Head of caudate nucleus (tissue), 42 donors: Measurements from ENCODE around the gene MGAT4A.
"Not testable (repeated sequence)": the region's sequence is repeated elsewhere in the genome, so short reads cannot be mapped to it uniquely, and the experiment has no call there.

Experiments used
- DNase-seq, 42 donors: peaks; one replicate each; pipeline versions ENCODE4 v3.0.0 to v3.0.0-alpha.2; 2020 to 2021; ENCODE audit warnings: mixed read lengths in 7 of 42
- intact Hi-C: fragments of 100-400 bp; cut with DNase I; formaldehyde crosslinking; loops from one replicate; pipeline ENCODE4 v1.15.0; 2022

MGAT4A gene

DNA sequence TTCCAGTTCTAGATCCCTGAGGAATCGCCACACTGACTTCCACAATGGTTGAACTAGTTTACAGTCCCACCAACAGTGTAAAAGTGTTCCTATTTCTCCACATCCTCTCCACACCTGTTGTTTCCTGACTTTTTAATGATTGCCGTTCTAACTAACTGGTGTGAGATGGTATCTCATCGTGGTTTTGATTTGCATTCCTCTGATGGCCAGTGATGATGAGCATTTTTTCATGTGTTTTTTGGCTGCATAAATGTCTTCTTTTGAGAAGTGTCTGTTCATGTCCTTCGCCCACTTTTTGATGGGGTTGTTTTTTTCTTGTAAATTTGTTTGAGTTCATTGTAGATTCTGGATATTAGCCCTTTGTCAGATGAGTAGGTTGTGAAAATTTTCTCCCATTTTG is 136.3 kb downstream of the MGAT4A start:
- intact Hi-C loops, DNase-seq: not testable (repeated sequence)

- intact Hi-C loops = no loop called here
These were observed 138.4 kb downstream of the MGAT4A start for GRCh38 chr2:98592565-98592964.

GRCh38 chr2:98589489-98589888 is 141.4 kb downstream of the MGAT4A start:
- peak in 5 of 42 donors; percentile 28 to 48 (median 34) for DNase-seq
- intact Hi-C loops = no loop called here

More at GRCh38 chr2:98592565-98592964, 138.4 kb downstream of the MGAT4A start:
- DNase-seq = no peak

- intact Hi-C loops = no loop called here
- peak in 2 of 42 donors; percentile 12 to 28 for DNase-seq
These were observed 142.0 kb downstream of the MGAT4A start for GRCh38 chr2:98588880-98589431.

DNA sequence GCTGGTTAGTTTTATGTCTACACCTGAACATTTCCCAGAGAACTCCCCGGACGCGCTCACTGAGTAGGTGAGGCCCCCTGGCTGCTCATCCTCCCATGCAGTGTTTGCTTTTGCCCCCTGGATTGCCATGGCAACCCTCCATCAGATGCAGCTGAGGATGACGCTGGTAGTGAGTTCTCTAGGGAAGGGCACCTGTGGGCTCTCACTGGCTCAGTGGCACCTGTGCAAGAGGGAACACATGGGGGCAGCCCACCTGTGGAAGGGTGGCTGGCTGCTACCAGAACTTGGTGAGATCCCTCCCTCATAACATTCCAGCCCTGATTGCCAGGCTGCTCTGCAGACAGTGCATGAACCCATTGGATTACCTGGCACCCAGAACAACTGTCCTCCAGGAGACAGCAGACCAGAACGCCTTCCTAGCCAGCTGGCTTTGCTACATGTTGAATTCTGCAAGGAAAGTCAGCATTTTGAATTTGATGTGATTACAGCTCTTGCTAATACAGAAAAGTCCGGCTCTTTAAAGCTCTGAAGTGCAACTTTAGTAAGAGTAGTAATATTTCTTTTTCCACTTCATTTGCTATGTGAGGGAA is 144.3 kb downstream of the MGAT4A start:
- intact Hi-C loops = no loop called here
- peak in 8 of 42 donors; percentile 14 to 44 (median 26) for DNase-seq

DNA sequence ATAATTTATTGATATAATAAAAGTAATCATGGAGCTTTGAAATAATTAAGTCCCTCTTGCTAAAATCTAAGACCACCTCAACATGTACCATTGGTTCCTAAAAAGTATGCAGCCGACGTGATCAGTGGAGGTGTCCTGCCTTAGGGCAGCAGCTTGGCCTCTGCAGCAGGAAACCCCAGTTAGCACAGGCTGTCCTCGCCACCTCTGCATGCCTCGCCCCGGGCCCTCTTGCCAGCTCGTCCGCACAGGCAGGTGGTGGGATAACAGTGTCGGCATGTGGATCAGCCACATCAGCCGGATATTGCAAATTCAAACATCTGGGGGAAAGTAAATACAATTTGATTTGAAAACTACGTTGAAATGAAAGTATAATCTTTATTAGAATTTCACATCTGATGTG is 145.5 kb downstream of the MGAT4A start:
- DNase-seq = peak in 3 of 42 donors; percentile 3 to 39 (median 13)
- intact Hi-C loops = no loop called here

GRCh38 chr2:98583816-98584618 is 146.9 kb downstream of the MGAT4A start:
- intact Hi-C loops = no loop called here
- peak in 2 of 42 donors; percentile 7 to 15 for DNase-seq

- peak in 2 of 42 donors; percentile 7 to 25 for DNase-seq
These were observed 147.7 kb downstream of the MGAT4A start for GRCh38 chr2:98583276-98583675.

DNA sequence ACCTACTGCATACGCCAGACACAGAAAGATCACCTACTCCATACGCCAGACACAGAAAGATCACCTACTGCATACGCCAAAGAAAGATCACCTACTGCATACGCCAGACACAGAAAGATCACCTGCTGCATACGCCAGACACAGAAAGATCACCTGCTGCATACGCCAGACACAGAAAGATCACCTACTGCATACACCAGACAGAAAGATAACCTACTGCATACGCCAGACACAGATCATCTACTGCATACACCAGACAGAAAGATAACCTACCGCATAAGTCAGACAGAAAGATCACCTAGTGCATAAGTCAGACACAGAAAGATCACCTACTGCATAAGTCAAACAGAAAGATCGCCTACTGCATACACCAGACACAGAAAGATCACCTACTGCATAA is 148.4 kb downstream of the MGAT4A start:
- intact Hi-C loops = no loop called here

More at GRCh38 chr2:98583276-98583675, 147.7 kb downstream of the MGAT4A start:
- intact Hi-C loops = no loop called here

DNA sequence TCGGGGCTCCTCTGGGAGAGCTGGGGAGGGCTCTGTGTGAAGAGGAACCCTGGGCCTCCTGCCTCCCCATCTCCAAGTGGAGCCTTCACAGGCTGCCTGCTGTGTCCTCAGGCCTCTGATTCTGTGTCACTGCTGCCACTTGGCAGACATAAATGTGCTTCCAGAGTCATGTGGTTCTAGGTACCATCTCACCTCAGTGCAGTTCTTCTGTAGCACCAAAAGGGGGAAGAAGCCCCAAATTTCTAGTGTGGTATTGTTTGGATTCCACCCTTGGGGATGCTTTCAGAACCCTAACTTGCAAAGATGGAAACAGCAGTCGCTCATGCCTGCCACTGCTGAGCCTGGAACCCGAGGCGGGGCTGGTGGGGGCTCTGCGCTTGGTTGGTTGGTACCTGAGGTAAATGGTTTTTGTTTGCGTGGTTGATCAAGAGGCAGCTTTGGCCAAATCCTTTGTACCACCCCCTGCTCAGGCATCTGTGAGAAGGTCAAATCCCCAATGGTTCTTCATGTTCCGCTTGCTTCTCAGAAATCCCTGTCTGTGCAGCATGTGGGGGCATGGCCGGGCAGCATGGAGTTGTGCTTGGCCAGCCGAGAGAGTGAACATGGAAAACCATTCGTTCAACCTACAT is 150.2 kb downstream of the MGAT4A start:
- peak in 2 of 42 donors; percentile 5 to 6 for DNase-seq
- intact Hi-C loops = no loop called here

More for the DNA sequence above, 148.4 kb downstream of the MGAT4A start:
- no peak for DNase-seq

DNA sequence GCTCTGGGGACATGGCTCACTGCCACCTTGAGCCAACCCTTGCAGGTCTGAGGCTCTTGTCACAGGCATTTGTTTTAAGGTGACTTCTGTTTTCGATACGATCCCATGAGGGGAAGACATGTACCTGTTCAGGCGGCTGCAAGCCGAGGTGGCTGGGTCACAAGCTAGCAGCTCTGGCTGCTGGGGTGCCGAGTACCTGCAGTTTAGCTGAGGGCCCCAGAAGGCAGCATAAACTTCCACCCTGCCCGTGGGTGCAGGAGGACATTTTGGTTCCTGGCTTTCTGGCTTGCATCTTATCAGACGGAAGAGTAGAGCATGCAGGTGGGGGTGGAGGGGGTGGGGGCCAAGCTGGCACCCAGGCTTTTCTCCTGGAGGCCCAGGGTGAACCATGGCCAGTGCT is 151.0 kb downstream of the MGAT4A start:
- intact Hi-C loops = no loop called here
- DNase-seq = peak in 4 of 42 donors; percentile 5 to 30 (median 23)

DNA sequence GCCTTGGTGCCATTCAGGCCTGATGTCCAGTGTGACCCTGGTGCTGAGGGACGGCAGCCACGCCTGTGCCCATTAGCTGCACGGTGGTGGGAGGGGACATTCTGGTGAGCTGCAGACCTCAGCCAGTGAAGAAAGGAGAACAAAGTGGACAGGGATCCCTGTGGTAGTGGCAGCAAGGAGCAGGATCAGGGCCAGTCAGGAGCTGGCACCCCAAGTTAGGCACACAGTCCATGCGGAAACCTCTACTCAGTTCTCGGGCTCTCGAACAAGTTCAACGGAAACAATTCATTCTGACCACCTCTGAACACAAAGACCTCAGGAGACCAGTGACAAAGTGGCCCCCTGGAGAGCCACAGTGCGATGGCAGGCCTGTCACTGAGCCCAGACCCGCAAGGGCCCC is 152.7 kb downstream of the MGAT4A start:
- peak in 2 of 42 donors; percentile 15 to 25 for DNase-seq
- intact Hi-C loops = no loop called here

DNA sequence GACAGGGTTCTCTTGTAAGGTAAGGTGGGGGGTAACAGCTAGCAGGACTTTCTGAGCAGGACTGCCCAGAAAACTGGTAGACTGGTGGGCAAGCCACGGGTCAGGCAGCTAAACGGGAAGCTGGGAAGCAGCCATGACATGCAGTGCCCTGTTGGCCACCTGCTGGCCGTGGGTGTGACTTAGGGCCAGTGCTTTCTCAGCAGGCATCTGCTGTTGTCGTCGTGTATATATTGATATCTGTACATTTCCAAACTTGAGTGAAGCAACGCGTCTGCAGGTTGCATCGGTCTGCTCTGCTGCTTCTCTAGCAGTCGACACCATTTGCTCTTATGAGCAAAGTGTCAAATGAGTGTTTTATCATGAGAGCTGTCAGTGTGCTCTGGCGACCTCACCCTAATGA is 153.6 kb downstream of the MGAT4A start:
- intact Hi-C loops = no loop called here
- peak in 1 of 42 donors; percentile 28 for DNase-seq

GRCh38 chr2:98576666-98577312 is 154.1 kb downstream of the MGAT4A start:
- intact Hi-C loops = no loop called here
- no peak for DNase-seq

- intact Hi-C loops = no loop called here
- peak in 1 of 42 donors; percentile 11 for DNase-seq
These were observed 157.5 kb downstream of the MGAT4A start for GRCh38 chr2:98573426-98573825.

DNA sequence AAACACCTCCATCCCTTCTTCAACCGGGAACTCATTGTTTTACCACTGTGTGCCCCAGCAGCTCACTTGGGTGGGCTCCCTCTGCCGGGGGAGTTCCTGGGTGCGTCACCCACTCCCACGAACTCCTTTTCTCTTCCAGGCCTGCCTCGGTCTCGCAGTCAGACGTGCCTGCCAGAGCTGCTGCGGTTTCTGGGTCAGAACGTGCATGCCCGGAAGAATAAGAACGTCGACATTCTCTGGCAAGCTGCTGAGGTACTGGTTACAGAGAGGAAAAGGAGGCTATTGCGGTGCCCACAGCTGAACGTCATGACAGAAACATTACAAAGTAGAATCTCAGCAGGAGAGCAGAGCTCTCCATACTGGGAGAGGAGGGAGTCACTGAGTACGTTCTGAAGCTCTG is 158.3 kb downstream of the MGAT4A start:
- DNase-seq = peak; percentile 28 to 90 (median 68)
- intact Hi-C loops = no loop called here

DNA sequence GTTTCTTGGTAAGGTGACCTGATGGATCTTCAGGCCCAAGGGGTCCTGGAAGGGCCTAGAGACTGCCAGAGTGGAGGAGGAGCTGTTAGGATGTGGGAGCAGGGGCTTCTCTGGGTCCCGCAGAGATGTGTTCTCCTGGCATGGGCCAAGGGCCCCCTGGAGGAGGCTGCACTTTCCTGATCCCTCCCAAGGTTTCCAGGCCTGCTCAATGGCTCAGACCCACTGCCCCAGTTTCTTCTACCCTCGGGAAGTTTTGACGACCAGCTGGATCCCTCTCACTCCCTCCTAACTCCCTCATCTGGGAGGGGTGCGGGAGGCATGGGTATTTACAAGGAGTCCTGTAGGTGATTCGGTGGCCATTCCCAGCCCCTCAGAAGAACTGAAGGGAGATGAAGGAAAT is 158.7 kb downstream of the MGAT4A start:
- peak in 1 of 42 donors; percentile 28 for DNase-seq
- intact Hi-C loops = no loop called here

- peak in 2 of 42 donors; percentile 11 to 23 for DNase-seq
- intact Hi-C loops = no loop called here
These were observed 159.1 kb downstream of the MGAT4A start for GRCh38 chr2:98571796-98572195.

GRCh38 chr2:98571121-98571701 is 159.7 kb downstream of the MGAT4A start:
- intact Hi-C loops = no loop called here
- DNase-seq = peak in 1 of 42 donors; percentile 29
